ENCODE results near the gene ZNF575.

- TF ChIP-seq, protein P1, sequence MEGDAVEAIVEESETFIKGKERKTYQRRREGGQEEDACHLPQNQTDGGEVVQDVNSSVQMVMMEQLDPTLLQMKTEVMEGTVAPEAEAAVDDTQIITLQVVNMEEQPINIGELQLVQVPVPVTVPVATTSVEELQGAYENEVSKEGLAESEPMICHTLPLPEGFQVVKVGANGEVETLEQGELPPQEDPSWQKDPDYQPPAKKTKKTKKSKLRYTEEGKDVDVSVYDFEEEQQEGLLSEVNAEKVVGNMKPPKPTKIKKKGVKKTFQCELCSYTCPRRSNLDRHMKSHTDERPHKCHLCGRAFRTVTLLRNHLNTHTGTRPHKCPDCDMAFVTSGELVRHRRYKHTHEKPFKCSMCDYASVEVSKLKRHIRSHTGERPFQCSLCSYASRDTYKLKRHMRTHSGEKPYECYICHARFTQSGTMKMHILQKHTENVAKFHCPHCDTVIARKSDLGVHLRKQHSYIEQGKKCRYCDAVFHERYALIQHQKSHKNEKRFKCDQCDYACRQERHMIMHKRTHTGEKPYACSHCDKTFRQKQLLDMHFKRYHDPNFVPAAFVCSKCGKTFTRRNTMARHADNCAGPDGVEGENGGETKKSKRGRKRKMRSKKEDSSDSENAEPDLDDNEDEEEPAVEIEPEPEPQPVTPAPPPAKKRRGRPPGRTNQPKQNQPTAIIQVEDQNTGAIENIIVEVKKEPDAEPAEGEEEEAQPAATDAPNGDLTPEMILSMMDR (IDR thresholded peaks at IDR 0.05) = no peak
- no peak for TF ChIP-seq EP300 (IDR thresholded peaks at IDR 0.05)
- TF ChIP-seq POLR2A (IDR thresholded peaks at IDR 0.05) = no peak
Measured at GRCh38 chr19:43554317-43554895, 21.4 kb downstream of the ZNF575 start.
